Panc1 (cell line): ENCODE data around the gene MAMLD1.

ENCODE experiments used
- CTCF ChIP-seq: fragments of 450-650 bp; IDR thresholded peaks from 2 replicates; pipeline ENCODE4 v1.5.1; 2017; ENCODE audit warnings: mild to moderate bottlenecking
- SIN3A ChIP-seq: IDR thresholded peaks from 2 replicates; pipeline ENCODE4 v1.6.1; 2012; ENCODE audit warnings: low read depth, mild to moderate bottlenecking, low read length, moderate library complexity, borderline replicate concordance; ENCODE audit not compliant: insufficient read depth
- TCF7L2 ChIP-seq: IDR thresholded peaks from 2 replicates; pipeline ENCODE4 v1.6.1; 2011; ENCODE audit warnings: mild to moderate bottlenecking, low read depth, low read length, inconsistent platforms

GRCh38 chrX:150525061-150525919, 162.2 kb downstream of the MAMLD1 start:
- TF ChIP-seq TCF7L2 (no peak), CTCF (no peak), SIN3A (no peak)
